GM12891 (cell line): Measurements from ENCODE around the gene KCNG2.

ENCODE experiments used
- DNase-seq: peaks from one replicate; pipeline ENCODE4 v3.0.0; 2011; ENCODE audit warnings: low spot score; ENCODE audit not compliant: insufficient read length
- FAIRE-seq: peaks from 2 replicates; lab custom pipeline; 2011; peaks lifted over from hg19 to GRCh38; lab: Jason Lieb, UNC
- PAX5 ChIP-seq: IDR thresholded peaks from 2 replicates; pipeline ENCODE4 v1.6.1; 2011; ENCODE audit warnings: low read length, moderate library complexity, mild to moderate bottlenecking; ENCODE audit not compliant: insufficient read depth, severe bottlenecking
- POLR2A ChIP-seq: IDR thresholded peaks from 2 replicates; pipeline ENCODE4 v1.6.1; 2011; ENCODE audit warnings: low read depth, low read length, control low read depth
- POLR2AphosphoS5 ChIP-seq: IDR thresholded peaks from 2 replicates; pipeline ENCODE4 v1.6.1; 2011; ENCODE audit warnings: low read depth, low read length, control low read depth
- POU2F2 ChIP-seq: IDR thresholded peaks from 2 replicates; pipeline ENCODE4 v1.6.1; 2011; ENCODE audit warnings: low read depth, mild to moderate bottlenecking, control low read depth, low read length, moderate library complexity
- SPI1 ChIP-seq: IDR thresholded peaks from 2 replicates; pipeline ENCODE4 v1.6.1; 2011; ENCODE audit warnings: low read depth, low read length, control low read depth
- TAF1 ChIP-seq: IDR thresholded peaks from 2 replicates; pipeline ENCODE4 v1.6.1; 2011; ENCODE audit warnings: low read depth, low read length, control low read depth

Gene KCNG2

GRCh38 chr18:79796531-79797405 lies 970 bp upstream of the KCNG2 start:
- DNase-seq, result no peak
- FAIRE-seq, result no peak
- no peak for TF ChIP-seq PAX5
- TF ChIP-seq TAF1, result no peak
- no peak for TF ChIP-seq POLR2A

DNA sequence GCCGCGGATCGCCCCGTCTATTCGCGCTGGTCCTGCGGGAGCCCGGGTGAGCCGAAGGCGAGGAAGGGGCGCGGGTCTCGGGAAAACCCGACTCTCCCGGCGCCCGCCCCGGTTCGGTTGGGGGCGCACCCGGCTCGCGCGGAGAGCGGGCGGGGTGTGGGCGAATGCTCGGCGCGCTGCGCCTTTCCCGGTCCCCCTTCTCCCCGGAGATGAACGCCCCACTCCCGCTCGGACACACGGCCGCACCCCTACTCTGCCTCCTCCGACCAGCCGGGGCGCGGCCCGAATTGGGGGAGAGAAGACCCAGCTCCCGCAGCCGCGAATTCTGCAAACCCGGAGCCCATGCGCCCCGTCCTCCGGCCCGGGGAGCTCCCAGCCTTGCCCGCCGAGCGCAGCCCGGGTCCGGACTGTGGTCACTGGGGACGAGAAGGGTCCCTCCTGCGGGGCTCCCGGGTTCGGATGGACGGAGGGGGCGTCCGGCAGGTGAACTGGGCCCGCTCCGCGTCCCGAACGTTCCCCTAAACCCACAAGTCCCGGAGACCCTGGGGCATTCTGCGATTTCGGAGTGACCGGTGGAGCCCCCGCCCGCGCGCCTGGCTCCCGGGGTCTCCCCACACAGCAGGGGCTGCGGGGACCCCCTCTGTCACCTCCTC lies 734 bp downstream of the KCNG2 start:
- FAIRE-seq (no peak), DNase-seq (no peak)
- no peak for TF ChIP-seq POLR2A
- TF ChIP-seq POLR2AphosphoS5, result no peak
- no peak for TF ChIP-seq SPI1
- no peak for TF ChIP-seq POU2F2
- TF ChIP-seq PAX5, result no peak
- no peak for TF ChIP-seq TAF1

GRCh38 chr18:79798999-79799370 lies 1.2 kb downstream of the KCNG2 start:
- TF ChIP-seq PAX5, result no peak
- TF ChIP-seq TAF1, result no peak
- TF ChIP-seq POLR2A, result no peak
- TF ChIP-seq SPI1, result no peak
- TF ChIP-seq POLR2AphosphoS5, result no peak
- TF ChIP-seq POU2F2, result no peak
- DNase-seq (no peak), FAIRE-seq (no peak)

- TF ChIP-seq POU2F2 (no peak), PAX5 (no peak), TAF1 (no peak), SPI1 (no peak), POLR2A (no peak), POLR2AphosphoS5 (no peak)
- no peak for FAIRE-seq
- DNase-seq, result no peak
These were observed 2.1 kb downstream of the KCNG2 start for GRCh38 chr18:79799619-79800370.

GRCh38 chr18:79800371-79801180 lies 2.8 kb downstream of the KCNG2 start:
- TF ChIP-seq PAX5 (no peak), POLR2A (no peak), POU2F2 (no peak), TAF1 (no peak)
- DNase-seq (no peak), FAIRE-seq (no peak)

GRCh38 chr18:79801217-79801616 lies 3.5 kb downstream of the KCNG2 start:
- TF ChIP-seq POU2F2, result no peak
- no peak for TF ChIP-seq TAF1
- no peak for TF ChIP-seq SPI1
- TF ChIP-seq POLR2AphosphoS5, result no peak
- TF ChIP-seq PAX5, result no peak
- TF ChIP-seq POLR2A, result no peak
- no peak for FAIRE-seq
- DNase-seq, result no peak

DNA sequence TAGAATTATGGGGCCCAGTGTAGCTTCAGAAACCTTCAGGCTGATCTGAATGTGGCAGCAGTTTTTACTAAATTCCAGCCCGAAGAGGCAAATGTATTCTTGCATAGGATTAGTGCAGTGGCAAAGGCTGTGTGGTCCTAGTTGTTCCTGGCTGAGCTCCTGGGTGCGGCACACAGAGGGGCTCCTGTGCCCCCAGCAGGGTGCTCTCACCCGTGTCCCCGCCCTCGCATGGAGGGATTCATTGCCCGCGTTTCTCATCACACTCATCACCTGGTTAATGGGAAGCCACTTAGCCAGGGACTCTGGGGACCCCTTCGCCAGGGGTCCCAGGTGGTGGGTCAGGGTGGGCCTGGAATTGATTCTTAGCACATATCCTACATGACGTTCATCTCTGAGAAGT lies 3.9 kb downstream of the KCNG2 start:
- no peak for DNase-seq
- FAIRE-seq, result no peak
- no peak for TF ChIP-seq PAX5
- TF ChIP-seq POU2F2, result no peak
- no peak for TF ChIP-seq POLR2A
- no peak for TF ChIP-seq SPI1
- TF ChIP-seq POLR2AphosphoS5, result no peak
- no peak for TF ChIP-seq TAF1

DNA sequence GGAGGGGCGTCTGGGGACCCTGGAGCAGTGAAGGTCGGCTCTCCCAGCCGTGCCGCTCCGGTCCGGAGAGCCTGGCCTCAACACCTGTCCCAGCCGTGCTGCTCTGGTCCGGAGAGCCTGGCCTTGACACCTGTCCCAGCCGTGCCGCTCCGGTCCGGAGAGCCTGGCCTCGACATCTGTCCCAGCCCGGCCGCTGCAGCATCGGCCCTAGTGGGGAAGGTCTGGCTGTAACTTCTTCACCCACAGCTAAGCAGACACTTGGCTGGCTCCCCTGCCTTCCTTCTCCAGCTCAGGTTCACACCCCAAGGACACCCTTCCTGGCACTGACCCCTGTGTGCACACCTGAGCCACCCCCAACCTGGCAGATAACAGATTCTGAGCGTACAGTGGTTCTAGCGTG lies 4.6 kb downstream of the KCNG2 start:
- TF ChIP-seq TAF1, result no peak
- no peak for TF ChIP-seq SPI1
- TF ChIP-seq POU2F2, result no peak
- no peak for TF ChIP-seq PAX5
- TF ChIP-seq POLR2AphosphoS5, result no peak
- no peak for TF ChIP-seq POLR2A
- no peak for DNase-seq
- no peak for FAIRE-seq
